Stimulated activated CD8-positive, alpha-beta memory T cell treated with anti-CD3 and anti-CD28 coated beads, Interleukin-7, amount 100 ng/mL, for 24 hours (primary cell): Measurements from ENCODE around the gene DGKZ.

Experiments
- DNase-seq: peaks from one replicate; pipeline ENCODE4 v3.0.0-alpha.2; 2020; ENCODE audit warnings: low read depth

Gene DGKZ

GRCh38 chr11:46347637-46348311 is 511 bp downstream of the DGKZ start:
- no peak for DNase-seq

- no peak for DNase-seq
Measured at GRCh38 chr11:46348566-46349401, 1.5 kb downstream of the DGKZ start.

GRCh38 chr11:46350695-46351094 is 3.4 kb downstream of the DGKZ start:
- no peak for DNase-seq

GRCh38 chr11:46351148-46351547 is 3.9 kb downstream of the DGKZ start:
- DNase-seq, result no peak

- no peak for DNase-seq
Measured at GRCh38 chr11:46351606-46352005, 4.3 kb downstream of the DGKZ start.

- no peak for DNase-seq
Measured at GRCh38 chr11:46352063-46352841, 5.0 kb downstream of the DGKZ start.

GRCh38 chr11:46353698-46354097 is 6.4 kb downstream of the DGKZ start:
- no peak for DNase-seq

- no peak for DNase-seq
Measured at GRCh38 chr11:46356924-46357482, 9.7 kb downstream of the DGKZ start.

GRCh38 chr11:46357483-46357936 is 10.2 kb downstream of the DGKZ start:
- DNase-seq, result no peak

GRCh38 chr11:46359953-46360352 is 12.7 kb downstream of the DGKZ start:
- DNase-seq, result no peak

GRCh38 chr11:46360878-46361277 is 13.6 kb downstream of the DGKZ start:
- DNase-seq, result no peak

GRCh38 chr11:46361283-46362155 is 14.3 kb downstream of the DGKZ start:
- no peak for DNase-seq

GRCh38 chr11:46362156-46363030 is 15.1 kb downstream of the DGKZ start:
- no peak for DNase-seq

- DNase-seq, result no peak
Measured at GRCh38 chr11:46363031-46363407, 15.8 kb downstream of the DGKZ start.

- DNase-seq, result no peak
Measured at GRCh38 chr11:46363455-46364005, 16.3 kb downstream of the DGKZ start.

GRCh38 chr11:46364056-46364455 is 16.8 kb downstream of the DGKZ start:
- DNase-seq, result no peak

GRCh38 chr11:46364791-46365190 is 17.5 kb downstream of the DGKZ start:
- no peak for DNase-seq

GRCh38 chr11:46366260-46366659 is 19.0 kb downstream of the DGKZ start:
- no peak for DNase-seq

GRCh38 chr11:46366661-46367161 is 19.4 kb downstream of the DGKZ start:
- no peak for DNase-seq
